ENCODE measurements around the gene DNAJC5G.
"Not testable (repeated sequence)": the region's sequence is repeated elsewhere in the genome, so short reads cannot be mapped to it uniquely, and the experiment has no call there.

Gene DNAJC5G

GRCh38 chr2:27312152-27312551, 36.9 kb downstream of the DNAJC5G start:
- no peak for DNase-seq

GRCh38 chr2:27313882-27314645, 38.8 kb downstream of the DNAJC5G start:
- no peak for DNase-seq

- DNase-seq: no peak
These were observed 39.5 kb downstream of the DNAJC5G start for GRCh38 chr2:27314709-27315108.

GRCh38 chr2:27315122-27315521, 39.9 kb downstream of the DNAJC5G start:
- no peak for DNase-seq

GRCh38 chr2:27316655-27317412, 41.6 kb downstream of the DNAJC5G start:
- DNase-seq: no peak

GRCh38 chr2:27319839-27320238, 44.6 kb downstream of the DNAJC5G start:
- not testable (repeated sequence) for DNase-seq

GRCh38 chr2:27320958-27321543, 45.8 kb downstream of the DNAJC5G start:
- DNase-seq: no peak

- DNase-seq: peak; percentile 35 to 41
These were observed 47.1 kb downstream of the DNAJC5G start for GRCh38 chr2:27322301-27322765.

- peak; percentile 89 to 93 for DNase-seq
These were observed 47.7 kb downstream of the DNAJC5G start, which contains the start of gene MPV17 for GRCh38 chr2:27322766-27323595. MPV17 (minus strand) TSS chr2:27323097; CDS start chr2:27322517, 580 bp downstream.

- DNase-seq: no peak
These were observed 48.5 kb downstream of the DNAJC5G start for GRCh38 chr2:27323596-27324285.

GRCh38 chr2:27324720-27325119, 49.5 kb downstream of the DNAJC5G start:
- DNase-seq: no peak
